A673 (cell line): ENCODE measurements around the gene DESI1.
"Not testable (repeated sequence)": the region's sequence is repeated elsewhere in the genome, so short reads cannot be mapped to it uniquely, and the experiment has no call there.

Experiments used
- CTCF ChIP-seq: fragments of 300-800, 200-600 bp; sonication (generic); conservative IDR thresholded peaks from 2 replicates; pipeline ENCODE4 v1.5.1; 2017; ENCODE audit warnings: low read depth, mild to moderate bottlenecking, antibody characterized with exemption, low read length, moderate library complexity, mixed read lengths
- EZH2 ChIP-seq: fragments of 200-600 bp; sonication (generic); IDR thresholded peaks from 2 replicates; pipeline ENCODE4 v1.6.1; 2017; ENCODE audit warnings: borderline replicate concordance, low read depth, mild to moderate bottlenecking, mixed read lengths, antibody characterized with exemption, low read length; ENCODE audit not compliant: poor library complexity, severe bottlenecking

- TF ChIP-seq CTCF, EZH2: not testable (repeated sequence)
Measured at GRCh38 chr22:41663594-41663993, 42.8 kb upstream of the DESI1 start.
